Panc1 (cell line): ENCODE data around the gene MAN1A1. TPM values are rescaled to one million over a fixed set of nuclear protein-coding genes. Genes with fewer than 3 reads are reported as not detected.

Experiments
- ATAC-seq: fragments of 200-7000 bp; cut with Tn5 transposase; 2 replicates; pipeline ENCODE4 v1.9.1; 2020; ENCODE audit warnings: mild to moderate bottlenecking, moderate library complexity
- BruUV-seq: library from RNA; stranded (reverse); fragments of 400-500 nt; replicated peaks from 2 replicates; lab custom pipeline; 2021; lab: Mats Ljungman, UMichigan
- CTCF ChIA-PET: fragments of 300-600 bp; sonication (Branson Sonifier 250); formaldehyde crosslinking; loops from one replicate; lab custom pipeline; 2022; ENCODE audit warnings: antibody characterized with exemption; lab: Charles Lee
- POLR2A ChIA-PET: fragments of 300-600 bp; sonication (Branson Sonifier 250); formaldehyde crosslinking; loops from one replicate; lab custom pipeline; 2022; ENCODE audit warnings: antibody characterized with exemption; lab: Charles Lee
- DNase-seq: peaks from one replicate; pipeline ENCODE4 v3.0.0-alpha.2; 2010; ENCODE audit warnings: low read depth, low spot score
- H3K27ac ChIP-seq: 2 replicates; pipeline ENCODE4 v1.5.1; 2011; ENCODE audit warnings: mild to moderate bottlenecking, low read length, inconsistent platforms
- H3K27me3 ChIP-seq: fragments of 200-500 bp; sonication (Bioruptor generic); 2 replicates; pipeline ENCODE4 v1.6.0; 2014; ENCODE audit warnings: low read length, inconsistent platforms; ENCODE audit not compliant: control insufficient read depth, insufficient read depth
- H3K36me3 ChIP-seq: fragments of 200-500 bp; sonication (Bioruptor generic); 2 replicates; pipeline ENCODE4 v1.5.1; 2014; ENCODE audit warnings: inconsistent platforms, mild to moderate bottlenecking, low read length, moderate library complexity; ENCODE audit not compliant: control insufficient read depth, insufficient read depth
- H3K4me1 ChIP-seq: 2 replicates; pipeline ENCODE4 v1.5.1; 2011; ENCODE audit warnings: inconsistent platforms, mild to moderate bottlenecking, low read length, moderate library complexity; ENCODE audit not compliant: control insufficient read depth, insufficient read depth
- H3K4me3 ChIP-seq, 2 experiments: 2 replicates each; pipeline ENCODE4 v1.5.1; 2011 to 2012; ENCODE audit warnings: low read depth in 2 of 2, low read length in 2 of 2, mild to moderate bottlenecking in 2 of 2, inconsistent platforms in 1 of 2, moderate library complexity in 1 of 2
- H3K9me3 ChIP-seq: fragments of 200-500 bp; sonication (Bioruptor generic); 2 replicates; pipeline ENCODE4 v1.5.1; 2014; ENCODE audit warnings: low read depth, mild to moderate bottlenecking, inconsistent platforms, low read length, moderate library complexity; ENCODE audit not compliant: control insufficient read depth, insufficient read depth
- CTCF ChIP-seq: fragments of 450-650 bp; IDR thresholded peaks from 2 replicates; pipeline ENCODE4 v1.5.1; 2017; ENCODE audit warnings: mild to moderate bottlenecking
- POLR2AphosphoS5 ChIP-seq: IDR thresholded peaks from 2 replicates; pipeline ENCODE4 v1.6.1; 2012; ENCODE audit warnings: mild to moderate bottlenecking, low read depth, low read length, moderate library complexity
- SIN3A ChIP-seq: IDR thresholded peaks from 2 replicates; pipeline ENCODE4 v1.6.1; 2012; ENCODE audit warnings: low read depth, mild to moderate bottlenecking, low read length, moderate library complexity, borderline replicate concordance; ENCODE audit not compliant: insufficient read depth
- TCF7L2 ChIP-seq: IDR thresholded peaks from 2 replicates; pipeline ENCODE4 v1.6.1; 2011; ENCODE audit warnings: mild to moderate bottlenecking, low read depth, low read length, inconsistent platforms
- in situ Hi-C: cut with HindIII; loops from 2 replicates; pipeline ENCODE4 v1.10.0; 2016; ENCODE audit warnings: low sequenced_read_pairs, low pct_unique_long_range_greater_than_20kb
- intact Hi-C: fragments of 100-400 bp; cut with micrococcal nuclease; formaldehyde crosslinking; loops from one replicate; pipeline ENCODE4 v1.10.0; 2022; ENCODE audit not compliant: unreplicated experiment
- total RNA-seq: library from RNA; stranded (reverse); gene quantifications from one replicate; pipeline ENCODE4 v1.2.1, GENCODE V29; 2021; ENCODE audit not compliant: unreplicated experiment
- TF ChIP-seq, protein P1 (sequence below), 2 experiments: IDR thresholded peaks; 2 replicates each; pipeline ENCODE4 v1.6.1; 2011 to 2012; ENCODE audit warnings: low read depth in 2 of 2, control low read depth in 1 of 2, low read length in 1 of 2, mild to moderate bottlenecking in 1 of 2, moderate library complexity in 1 of 2; ENCODE audit not compliant: insufficient read depth in 1 of 2

The MAN1A1 gene
- total RNA-seq, 1 experiment from 2014 or later = 3.2 TPM

GRCh38 chr6:119350952-119351372 is 1.4 kb upstream of the MAN1A1 start:
- H3K4me1 ChIP-seq = peaks cover 11% of the 10 kb centered on the region
- TF ChIP-seq SIN3A = no peak
- peak; percentile 70; the same call in 1 of the 2 replicates for TF ChIP-seq CTCF
- peaks cover 7% of the 10 kb centered on the region; the same call in 1 of the 2 replicates for H3K36me3 ChIP-seq
- no peak overlapping the region for H3K27ac ChIP-seq
- H3K27me3 ChIP-seq = peaks cover 46% of the 10 kb centered on the region
- ATAC-seq = no peak
- CTCF ChIA-PET = interaction anchor here (1.5 kb wide), 1 partner anchor 202 kb away, joined by 6 read pairs; no protein-coding TSS in a partner anchor
- POLR2A ChIA-PET = no interaction called here
- peak overlapping the region in 1 of 2 experiments; percentile 56; a peak in 1 of 4 replicates for H3K4me3 ChIP-seq
- in situ Hi-C loops (no loop called here), intact Hi-C loops (loop anchor here (5.0 to 10.0 kb wide), 3 partner anchors 204 to 1476 kb away; no protein-coding TSS in a partner anchor)
- DNase-seq = no peak
- no TSS peak for BruUV-seq
- no peaks in the 10 kb centered on the region for H3K9me3 ChIP-seq

GRCh38 chr6:119350202-119350951 is 816 bp upstream of the MAN1A1 start:
- POLR2A ChIA-PET = no interaction called here

More at GRCh38 chr6:119350202-119350951, 816 bp upstream of the MAN1A1 start:
- TF ChIP-seq TCF7L2 (no peak), SIN3A (no peak), POLR2AphosphoS5 (no peak), CTCF (no peak)
- TF ChIP-seq, protein P1, sequence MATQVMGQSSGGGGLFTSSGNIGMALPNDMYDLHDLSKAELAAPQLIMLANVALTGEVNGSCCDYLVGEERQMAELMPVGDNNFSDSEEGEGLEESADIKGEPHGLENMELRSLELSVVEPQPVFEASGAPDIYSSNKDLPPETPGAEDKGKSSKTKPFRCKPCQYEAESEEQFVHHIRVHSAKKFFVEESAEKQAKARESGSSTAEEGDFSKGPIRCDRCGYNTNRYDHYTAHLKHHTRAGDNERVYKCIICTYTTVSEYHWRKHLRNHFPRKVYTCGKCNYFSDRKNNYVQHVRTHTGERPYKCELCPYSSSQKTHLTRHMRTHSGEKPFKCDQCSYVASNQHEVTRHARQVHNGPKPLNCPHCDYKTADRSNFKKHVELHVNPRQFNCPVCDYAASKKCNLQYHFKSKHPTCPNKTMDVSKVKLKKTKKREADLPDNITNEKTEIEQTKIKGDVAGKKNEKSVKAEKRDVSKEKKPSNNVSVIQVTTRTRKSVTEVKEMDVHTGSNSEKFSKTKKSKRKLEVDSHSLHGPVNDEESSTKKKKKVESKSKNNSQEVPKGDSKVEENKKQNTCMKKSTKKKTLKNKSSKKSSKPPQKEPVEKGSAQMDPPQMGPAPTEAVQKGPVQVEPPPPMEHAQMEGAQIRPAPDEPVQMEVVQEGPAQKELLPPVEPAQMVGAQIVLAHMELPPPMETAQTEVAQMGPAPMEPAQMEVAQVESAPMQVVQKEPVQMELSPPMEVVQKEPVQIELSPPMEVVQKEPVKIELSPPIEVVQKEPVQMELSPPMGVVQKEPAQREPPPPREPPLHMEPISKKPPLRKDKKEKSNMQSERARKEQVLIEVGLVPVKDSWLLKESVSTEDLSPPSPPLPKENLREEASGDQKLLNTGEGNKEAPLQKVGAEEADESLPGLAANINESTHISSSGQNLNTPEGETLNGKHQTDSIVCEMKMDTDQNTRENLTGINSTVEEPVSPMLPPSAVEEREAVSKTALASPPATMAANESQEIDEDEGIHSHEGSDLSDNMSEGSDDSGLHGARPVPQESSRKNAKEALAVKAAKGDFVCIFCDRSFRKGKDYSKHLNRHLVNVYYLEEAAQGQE (IDR thresholded peaks at IDR 0.05; ENCODE audit: insufficient read depth in 1 of 2, low read depth in 2 of 2, low read length in 1 of 2) = no peak
- Histone ChIP-seq H3K4me1 (peaks cover 11% of the 10 kb centered on the region), H3K27ac (no peak overlapping the region), H3K36me3 (peaks cover 7% of the 10 kb centered on the region; the same call in 1 of the 2 replicates), H3K9me3 (no peaks in the 10 kb centered on the region), H3K27me3 (peaks cover 47% of the 10 kb centered on the region), H3K4me3 (peak overlapping the region; percentile 56 to 65)
- ATAC-seq = 0 out of 2 replicates have a peak, but pooled peaks have one; percentile 35
- DNase-seq = peak; percentile 15
- in situ Hi-C loops = no loop called here
- no TSS peak for BruUV-seq
- intact Hi-C loops = loop anchor here (5.0 to 10.0 kb wide), 3 partner anchors 203 to 1477 kb away; no protein-coding TSS in a partner anchor
- CTCF ChIA-PET = interaction anchor here (1.5 kb wide), 1 partner anchor 202 kb away, joined by 6 read pairs; no protein-coding TSS in a partner anchor
